ENCODE data around the gene GOLGA7B. TPM values are rescaled to one million over a fixed set of nuclear protein-coding genes. Genes with fewer than 3 reads are reported as not detected.

GOLGA7B gene
- total and polyA plus RNA-seq, 2 of the 4 experiments (the other 2 are of a cell fraction): not detected

DNA sequence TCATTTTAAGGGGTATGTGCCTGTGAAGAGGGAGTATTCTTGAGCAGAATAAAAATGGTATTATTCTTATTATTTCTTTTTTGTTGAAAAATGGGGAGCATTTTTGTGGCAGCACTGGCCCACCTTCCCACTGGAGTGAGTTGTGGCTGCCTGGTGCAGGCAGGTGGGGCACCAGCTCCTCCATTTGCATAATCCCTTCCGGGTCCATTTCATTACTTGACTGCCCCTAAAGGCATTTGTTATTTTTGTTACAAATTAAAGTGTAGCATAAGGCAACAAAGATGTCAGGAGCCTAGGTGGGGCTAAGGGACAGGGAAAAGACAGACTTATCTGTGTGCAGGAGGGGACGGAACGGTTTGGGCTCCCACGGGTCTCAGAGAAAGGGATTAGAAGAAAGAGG, 26.8 kb downstream of the GOLGA7B start:
- H2AK9ac ChIP-seq (replicated peaks; ENCODE audit: low read depth, low read length, poor library complexity): no peak overlapping the region
- H3K27ac ChIP-seq (ENCODE audit: insufficient read depth, low read length): no peak overlapping the region
- H2AK5ac ChIP-seq (ENCODE audit: low read depth, low read length): no peak overlapping the region
- no peak overlapping the region for H3K18ac ChIP-seq (ENCODE audit: low read depth, low read length)
- no peak for DNase-seq
- CTCF ChIA-PET: no interaction called here
- POLR2A ChIA-PET (ENCODE audit: unreplicated experiment): no interaction called here
- no TSS peak for BruUV-seq (replicated peaks)
- no peaks in the 10 kb centered on the region for H4K20me1 ChIP-seq (ENCODE audit: insufficient read depth, low read length)
- no peak overlapping the region for H3K4me2 ChIP-seq (ENCODE audit: low read depth, low read length)
- no peak overlapping the region for H3K23ac ChIP-seq (ENCODE audit: low read depth, low read length)
- no peak overlapping the region for H2BK20ac ChIP-seq (ENCODE audit: low read depth, low read length)
- H2AFZ ChIP-seq (replicated peaks; ENCODE audit: low read length, poor library complexity): no peak overlapping the region
- no peak overlapping the region for H4K8ac ChIP-seq (ENCODE audit: low read depth in 2 of 2, low read length in 2 of 2)
- no peaks in the 10 kb centered on the region for H3K36me3 ChIP-seq (ENCODE audit: control insufficient read depth, insufficient read depth, low read length)
- no peak overlapping the region for H3K56ac ChIP-seq (ENCODE audit: extremely low read depth, insufficient read depth, low read length)
- no peak for TF ChIP-seq RCOR1 (IDR thresholded peaks at IDR 0.05; ENCODE audit: insufficient replicate concordance, low read length)
- TF ChIP-seq POLR2A (IDR thresholded peaks at IDR 0.05; ENCODE audit: low read depth, low read length): no peak
- TF ChIP-seq RAD21 (IDR thresholded peaks at IDR 0.05; ENCODE audit: low read length): no peak
- no peak for TF ChIP-seq SMC3 (IDR thresholded peaks at IDR 0.05; ENCODE audit: low read depth, low read length)
- no peak for TF ChIP-seq CHD1 (IDR thresholded peaks at IDR 0.05; ENCODE audit: low read depth, low read length)
- no peak for TF ChIP-seq BHLHE40 (IDR thresholded peaks at IDR 0.05; ENCODE audit: low read depth, low read length)
- TF ChIP-seq NFE2L2 (IDR thresholded peaks at IDR 0.05; ENCODE audit: low read depth, low read length): no peak
- TF ChIP-seq RFX5 (IDR thresholded peaks at IDR 0.05; ENCODE audit: low read depth, low read length): no peak
- TF ChIP-seq, protein P1, sequence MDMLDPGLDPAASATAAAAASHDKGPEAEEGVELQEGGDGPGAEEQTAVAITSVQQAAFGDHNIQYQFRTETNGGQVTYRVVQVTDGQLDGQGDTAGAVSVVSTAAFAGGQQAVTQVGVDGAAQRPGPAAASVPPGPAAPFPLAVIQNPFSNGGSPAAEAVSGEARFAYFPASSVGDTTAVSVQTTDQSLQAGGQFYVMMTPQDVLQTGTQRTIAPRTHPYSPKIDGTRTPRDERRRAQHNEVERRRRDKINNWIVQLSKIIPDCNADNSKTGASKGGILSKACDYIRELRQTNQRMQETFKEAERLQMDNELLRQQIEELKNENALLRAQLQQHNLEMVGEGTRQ (IDR thresholded peaks at IDR 0.05; ENCODE audit: low read depth, low read length): no peak
- TF ChIP-seq, protein P2, sequence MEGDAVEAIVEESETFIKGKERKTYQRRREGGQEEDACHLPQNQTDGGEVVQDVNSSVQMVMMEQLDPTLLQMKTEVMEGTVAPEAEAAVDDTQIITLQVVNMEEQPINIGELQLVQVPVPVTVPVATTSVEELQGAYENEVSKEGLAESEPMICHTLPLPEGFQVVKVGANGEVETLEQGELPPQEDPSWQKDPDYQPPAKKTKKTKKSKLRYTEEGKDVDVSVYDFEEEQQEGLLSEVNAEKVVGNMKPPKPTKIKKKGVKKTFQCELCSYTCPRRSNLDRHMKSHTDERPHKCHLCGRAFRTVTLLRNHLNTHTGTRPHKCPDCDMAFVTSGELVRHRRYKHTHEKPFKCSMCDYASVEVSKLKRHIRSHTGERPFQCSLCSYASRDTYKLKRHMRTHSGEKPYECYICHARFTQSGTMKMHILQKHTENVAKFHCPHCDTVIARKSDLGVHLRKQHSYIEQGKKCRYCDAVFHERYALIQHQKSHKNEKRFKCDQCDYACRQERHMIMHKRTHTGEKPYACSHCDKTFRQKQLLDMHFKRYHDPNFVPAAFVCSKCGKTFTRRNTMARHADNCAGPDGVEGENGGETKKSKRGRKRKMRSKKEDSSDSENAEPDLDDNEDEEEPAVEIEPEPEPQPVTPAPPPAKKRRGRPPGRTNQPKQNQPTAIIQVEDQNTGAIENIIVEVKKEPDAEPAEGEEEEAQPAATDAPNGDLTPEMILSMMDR (conservative IDR thresholded peaks at IDR 0.05; ENCODE audit: low read depth, low read length): no peak
- TF ChIP-seq, protein P3, sequence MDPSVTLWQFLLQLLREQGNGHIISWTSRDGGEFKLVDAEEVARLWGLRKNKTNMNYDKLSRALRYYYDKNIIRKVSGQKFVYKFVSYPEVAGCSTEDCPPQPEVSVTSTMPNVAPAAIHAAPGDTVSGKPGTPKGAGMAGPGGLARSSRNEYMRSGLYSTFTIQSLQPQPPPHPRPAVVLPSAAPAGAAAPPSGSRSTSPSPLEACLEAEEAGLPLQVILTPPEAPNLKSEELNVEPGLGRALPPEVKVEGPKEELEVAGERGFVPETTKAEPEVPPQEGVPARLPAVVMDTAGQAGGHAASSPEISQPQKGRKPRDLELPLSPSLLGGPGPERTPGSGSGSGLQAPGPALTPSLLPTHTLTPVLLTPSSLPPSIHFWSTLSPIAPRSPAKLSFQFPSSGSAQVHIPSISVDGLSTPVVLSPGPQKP (IDR thresholded peaks at IDR 0.05; ENCODE audit: borderline replicate concordance, low read depth, low read length): no peak
- no peak for TF ChIP-seq MAZ (IDR thresholded peaks at IDR 0.05; ENCODE audit: borderline replicate concordance, low read depth, low read length)
- no peak for TF ChIP-seq FOS (IDR thresholded peaks at IDR 0.05; ENCODE audit: low read depth, low read length)
- no peak for TF ChIP-seq MAFK (IDR thresholded peaks at IDR 0.05; ENCODE audit: low read depth, low read length)
- TF ChIP-seq CEBPB (IDR thresholded peaks at IDR 0.05; ENCODE audit: low read depth, low read length): no peak
- TF ChIP-seq MXI1 (IDR thresholded peaks at IDR 0.05; ENCODE audit: borderline replicate concordance, low read depth, low read length): no peak
- dilution Hi-C loops (cut with HindIII; ENCODE audit: low sequenced_read_pairs, unreplicated experiment) (no loop called here), in situ Hi-C loops (cut with MboI; ENCODE audit: low sequenced_read_pairs) (no loop called here), intact Hi-C loops (cut with micrococcal nuclease) (no loop called here)
- no peaks in the 10 kb centered on the region for H3K4me1 ChIP-seq (ENCODE audit: control insufficient read depth, insufficient read depth, low read length)
- H2BK5ac ChIP-seq (ENCODE audit: low read depth, low read length, poor library complexity, severe bottlenecking): no peak overlapping the region
- no peaks in the 10 kb centered on the region for H3K9me1 ChIP-seq (ENCODE audit: insufficient read depth, low read length)
- ATAC-seq (ENCODE audit: low read depth): no peak
- H4K91ac ChIP-seq (ENCODE audit: insufficient read depth, low read depth, low read length): no peak overlapping the region
- no peak overlapping the region for H3K4ac ChIP-seq (ENCODE audit: low read depth, low read length)
- H3K4me3 ChIP-seq (ENCODE audit: insufficient read depth, low read depth, low read length): no peak overlapping the region
- H4K5ac ChIP-seq (ENCODE audit: low read depth, low read length): no peak overlapping the region
- H3K27me3 ChIP-seq (ENCODE audit: control insufficient read depth, insufficient read depth, low read length): peaks cover 26% of the 10 kb centered on the region
- 32% methylated on average over 3 of the region's 4 CpGs; no CpG with 5 or more reads in 1 of the 2 experiments for WGBS, 2 experiments (ENCODE audit: extremely low coverage in 2 of 2, insufficient read length in 1 of 2)
- H3K14ac ChIP-seq (replicated peaks; ENCODE audit: low read depth, low read length): no peak overlapping the region
- no peak overlapping the region for H2BK120ac ChIP-seq (ENCODE audit: low read depth, low read length)
- no peaks in the 10 kb centered on the region for H3K79me1 ChIP-seq (ENCODE audit: low read depth in 1 of 2, low read length in 2 of 2)
- no peaks in the 10 kb centered on the region for H3K9me3 ChIP-seq (ENCODE audit: control insufficient read depth, insufficient read depth, low read length)
- no peak overlapping the region for H3K9ac ChIP-seq (ENCODE audit: low read depth, low read length)
- H2BK15ac ChIP-seq (ENCODE audit: low read depth, low read length): no peak overlapping the region
